Central memory CD8-positive, alpha-beta T cell (primary cell): ENCODE data around the gene BAIAP2L2.
A peak's percentile ranks its signal among the peaks of the same experiment; 100 is the strongest.

Source experiments
- ATAC-seq: fragments of 150-1000 bp; cut with Tn5 transposase; replicated peaks from 2 replicates; pipeline ENCODE4 v1.10.0; 2022; ENCODE audit warnings: mild to moderate bottlenecking, moderate FRiP score, moderate number of reproducible peaks; ENCODE audit not compliant: poor library complexity, severe bottlenecking; ENCODE audit errors: extremely low read depth
- DNase-seq, 2 donors: peaks; one replicate each; pipeline ENCODE4 v3.0.0; 2021; ENCODE audit warnings: low spot score in 2 of 2
- H3K27ac Mint-ChIP-seq: one replicate; pipeline ENCODE4 v1.8.0; 2022; ENCODE audit warnings: low read depth, mild to moderate bottlenecking, moderate library complexity, mixed read lengths
- H3K27me3 Mint-ChIP-seq: one replicate; pipeline ENCODE4 v1.8.0; 2022; ENCODE audit warnings: mixed read lengths
- H3K36me3 Mint-ChIP-seq: one replicate; pipeline ENCODE4 v1.8.0; 2022; ENCODE audit warnings: mild to moderate bottlenecking, moderate library complexity, mixed read lengths; ENCODE audit not compliant: insufficient read depth
- H3K4me1 Mint-ChIP-seq: one replicate; pipeline ENCODE4 v1.8.0; 2022; ENCODE audit warnings: mixed read lengths
- H3K4me3 Mint-ChIP-seq: one replicate; pipeline ENCODE4 v1.8.0; 2022; ENCODE audit warnings: mild to moderate bottlenecking, moderate library complexity, mixed read lengths
- H3K9me3 Mint-ChIP-seq: one replicate; pipeline ENCODE4 v1.8.0; 2022; ENCODE audit warnings: mixed read lengths

Gene BAIAP2L2

DNA sequence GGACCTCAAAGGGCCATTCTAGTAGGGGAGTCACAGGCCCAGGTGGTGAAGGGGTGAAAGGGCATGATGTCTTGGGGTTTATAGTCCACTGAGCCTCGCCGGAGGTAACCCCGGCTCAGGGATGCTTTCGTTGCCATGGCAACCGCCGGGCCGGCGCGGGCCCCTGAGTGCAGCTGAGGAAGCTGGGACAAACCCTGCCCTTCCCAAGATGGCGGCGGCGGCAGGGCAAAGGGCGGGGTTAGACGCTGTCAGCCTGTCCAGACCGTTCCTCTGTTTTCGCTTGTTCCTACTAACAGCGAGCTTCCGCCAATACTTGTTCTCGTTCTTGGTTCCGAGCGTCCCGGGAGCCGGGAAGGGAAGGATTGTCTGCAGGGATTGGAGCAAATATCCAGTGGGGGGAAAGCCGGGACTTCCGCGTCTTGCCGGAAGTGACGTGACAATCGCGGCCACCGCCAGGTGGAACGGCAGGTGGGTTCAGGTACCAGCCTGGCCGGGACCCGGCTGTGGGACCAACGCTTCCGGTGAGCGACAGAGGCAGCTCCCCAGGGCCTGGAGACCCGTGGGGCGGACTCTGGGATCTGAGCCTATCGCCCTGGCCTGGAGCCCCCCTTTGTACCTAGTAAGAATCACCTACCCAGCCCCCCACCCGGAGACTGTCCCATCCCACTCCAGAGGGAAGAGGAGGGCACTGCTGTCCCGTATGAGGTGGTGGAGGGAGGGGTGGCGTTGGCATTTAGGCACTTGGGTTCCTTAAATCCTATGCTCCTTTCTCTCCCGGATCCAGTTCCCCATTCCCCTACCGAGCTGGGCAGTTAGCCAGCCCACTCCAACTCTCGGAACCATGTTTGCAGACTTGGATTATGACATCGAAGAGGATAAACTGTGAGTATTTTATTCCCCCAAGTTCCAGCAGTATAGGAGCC, 53.3 kb downstream of the BAIAP2L2 start, which contains the start of gene PICK1:
TSS of gene PICK1 (plus strand) at position 436 of the 923 bp plus-strand sequence. CDS start at position 842, 406 bp downstream.
- ATAC-seq (peak; percentile 79), DNase-seq (peak; percentile 70 to 73)
- Mint-ChIP-seq H3K4me3 (peak within 1 kb of the TSS; percentile 89), H3K36me3 (peaks cover 23% of the 10 kb centered on the region), H3K4me1 (peaks cover 26% of the 10 kb centered on the region), H3K27me3 (no peaks in the 10 kb centered on the region), H3K9me3 (no peaks in the 10 kb centered on the region), H3K27ac (peak within 1 kb of the TSS; percentile 97)

GRCh38 chr22:38051900-38052862, 58.3 kb downstream of the BAIAP2L2 start:
- Mint-ChIP-seq H3K4me3 (no peak overlapping the region), H3K4me1 (peaks cover 13% of the 10 kb centered on the region), H3K9me3 (no peaks in the 10 kb centered on the region), H3K27ac (no peak overlapping the region), H3K36me3 (peaks cover 9% of the 10 kb centered on the region), H3K27me3 (no peaks in the 10 kb centered on the region)
- DNase-seq: peak; percentile 64 to 75
- ATAC-seq: peak; percentile 77

DNA sequence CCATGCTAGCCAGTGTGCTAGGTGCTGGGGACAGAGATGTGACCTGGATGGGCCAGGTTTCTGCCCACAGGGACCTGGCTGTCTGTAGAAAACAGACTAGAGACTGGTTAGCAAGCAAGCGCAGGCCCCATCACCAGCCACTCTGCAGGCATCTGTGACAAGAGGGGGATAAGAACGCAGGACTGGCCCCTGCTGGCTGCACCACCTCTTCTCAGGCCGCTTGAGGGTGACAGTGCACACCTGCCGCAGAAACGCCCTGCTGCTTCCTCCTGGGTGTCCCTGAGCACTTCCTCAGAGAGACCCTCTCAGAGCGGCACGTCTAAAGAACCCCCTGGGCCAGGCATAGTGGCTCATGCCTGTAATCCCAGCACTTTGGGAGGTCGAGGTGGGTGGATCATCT, 59.2 kb downstream of the BAIAP2L2 start:
- H3K4me1 Mint-ChIP-seq: peaks cover 5% of the 10 kb centered on the region
- no peak for ATAC-seq
- H3K27ac Mint-ChIP-seq: no peak overlapping the region

GRCh38 chr22:38050720-38051119, 59.8 kb downstream of the BAIAP2L2 start:
- H3K27me3 Mint-ChIP-seq: no peaks in the 10 kb centered on the region
- H3K9me3 Mint-ChIP-seq: no peaks in the 10 kb centered on the region
- ATAC-seq: no peak

More for the DNA sequence above, 59.2 kb downstream of the BAIAP2L2 start:
- no peak overlapping the region for H3K4me3 Mint-ChIP-seq
- H3K9me3 Mint-ChIP-seq: no peaks in the 10 kb centered on the region
- DNase-seq: no peak
- H3K36me3 Mint-ChIP-seq: peaks cover 2% of the 10 kb centered on the region
- no peaks in the 10 kb centered on the region for H3K27me3 Mint-ChIP-seq

GRCh38 chr22:38049812-38050619, 60.5 kb downstream of the BAIAP2L2 start:
- H3K27me3 Mint-ChIP-seq: no peaks in the 10 kb centered on the region
- no peak for DNase-seq
- H3K4me3 Mint-ChIP-seq: no peak overlapping the region
- no peaks in the 10 kb centered on the region for H3K9me3 Mint-ChIP-seq
- peaks cover 1% of the 10 kb centered on the region for H3K36me3 Mint-ChIP-seq
- peaks cover 5% of the 10 kb centered on the region for H3K4me1 Mint-ChIP-seq
- ATAC-seq: no peak
- H3K27ac Mint-ChIP-seq: no peak overlapping the region

More at GRCh38 chr22:38050720-38051119, 59.8 kb downstream of the BAIAP2L2 start:
- Mint-ChIP-seq H3K27ac (no peak overlapping the region), H3K36me3 (peaks cover 2% of the 10 kb centered on the region), H3K4me3 (no peak overlapping the region), H3K4me1 (peaks cover 5% of the 10 kb centered on the region)
- no peak for DNase-seq

GRCh38 chr22:38046070-38046748, 64.3 kb downstream of the BAIAP2L2 start:
- no peaks in the 10 kb centered on the region for H3K36me3 Mint-ChIP-seq
- no peaks in the 10 kb centered on the region for H3K9me3 Mint-ChIP-seq
- no peak overlapping the region for H3K27ac Mint-ChIP-seq
- H3K27me3 Mint-ChIP-seq: peaks cover under 1% of the 10 kb centered on the region
- ATAC-seq (no peak), DNase-seq (no peak)
- no peak overlapping the region for H3K4me3 Mint-ChIP-seq
- H3K4me1 Mint-ChIP-seq: peaks cover 1% of the 10 kb centered on the region

- peaks cover 8% of the 10 kb centered on the region for H3K27me3 Mint-ChIP-seq
- H3K27ac Mint-ChIP-seq: no peak overlapping the region
- H3K9me3 Mint-ChIP-seq: no peaks in the 10 kb centered on the region
- ATAC-seq: no peak
- DNase-seq: no peak
- no peak overlapping the region for H3K4me3 Mint-ChIP-seq
- H3K4me1 Mint-ChIP-seq: peaks cover 9% of the 10 kb centered on the region
- no peaks in the 10 kb centered on the region for H3K36me3 Mint-ChIP-seq
Measured at GRCh38 chr22:38043151-38044039, 67.1 kb downstream of the BAIAP2L2 start.

- peaks cover 8% of the 10 kb centered on the region for H3K27me3 Mint-ChIP-seq
- H3K4me3 Mint-ChIP-seq: no peak overlapping the region
- no peaks in the 10 kb centered on the region for H3K36me3 Mint-ChIP-seq
- no peak for ATAC-seq
- no peak for DNase-seq
- H3K4me1 Mint-ChIP-seq: peaks cover 9% of the 10 kb centered on the region
- no peaks in the 10 kb centered on the region for H3K9me3 Mint-ChIP-seq
- H3K27ac Mint-ChIP-seq: no peak overlapping the region
Measured at GRCh38 chr22:38042488-38042790, 68.0 kb downstream of the BAIAP2L2 start.

DNA sequence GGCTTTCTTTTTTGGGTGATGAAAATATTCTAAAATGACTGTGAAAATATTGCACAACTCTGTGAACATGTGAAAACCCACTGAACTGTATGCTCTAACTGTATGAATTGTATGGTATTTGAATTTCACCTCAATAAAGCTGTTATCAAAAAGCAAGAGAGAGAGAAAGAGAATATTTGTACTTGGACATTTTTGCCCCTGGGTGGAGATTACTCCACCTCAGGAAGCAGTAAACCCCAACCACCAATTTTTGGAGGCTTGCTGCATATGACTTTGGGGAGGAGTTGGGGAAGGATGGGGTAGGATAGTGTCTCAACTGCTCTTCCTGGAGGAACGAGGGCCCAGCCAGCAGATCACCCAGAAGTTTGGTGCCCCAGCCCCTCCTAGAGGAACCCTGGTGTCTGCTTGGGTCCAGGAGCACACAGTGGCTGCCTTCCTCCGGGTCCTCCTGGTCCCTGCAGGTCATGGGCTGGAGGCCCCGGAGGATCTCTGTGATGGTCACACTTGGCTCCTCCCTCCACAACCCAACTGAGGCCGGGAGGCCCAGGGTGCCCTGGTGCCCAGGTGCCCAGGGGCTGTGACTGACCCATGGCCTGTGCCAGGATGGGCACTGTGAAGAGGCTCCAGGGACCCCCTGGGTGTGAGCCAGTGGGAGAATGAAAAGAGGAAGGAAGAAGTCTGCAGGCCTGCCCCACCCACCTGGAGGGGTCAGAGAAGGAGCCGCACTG, 68.6 kb downstream of the BAIAP2L2 start:
- peaks cover 8% of the 10 kb centered on the region for H3K27me3 Mint-ChIP-seq
- H3K36me3 Mint-ChIP-seq: no peaks in the 10 kb centered on the region
- no peak for ATAC-seq
- peaks cover 9% of the 10 kb centered on the region for H3K4me1 Mint-ChIP-seq
- no peak for DNase-seq
- H3K27ac Mint-ChIP-seq: no peak overlapping the region
- H3K4me3 Mint-ChIP-seq: no peak overlapping the region
- H3K9me3 Mint-ChIP-seq: no peaks in the 10 kb centered on the region

- ATAC-seq (no peak), DNase-seq (no peak)
- no peaks in the 10 kb centered on the region for H3K9me3 Mint-ChIP-seq
- H3K27ac Mint-ChIP-seq: no peak overlapping the region
- no peaks in the 10 kb centered on the region for H3K36me3 Mint-ChIP-seq
- no peak overlapping the region for H3K4me3 Mint-ChIP-seq
- peaks cover 9% of the 10 kb centered on the region for H3K4me1 Mint-ChIP-seq
- H3K27me3 Mint-ChIP-seq: peaks cover 8% of the 10 kb centered on the region
Measured at GRCh38 chr22:38040953-38041759, 69.3 kb downstream of the BAIAP2L2 start.
